Measurements from ENCODE around the gene ETNPPL.

DNA sequence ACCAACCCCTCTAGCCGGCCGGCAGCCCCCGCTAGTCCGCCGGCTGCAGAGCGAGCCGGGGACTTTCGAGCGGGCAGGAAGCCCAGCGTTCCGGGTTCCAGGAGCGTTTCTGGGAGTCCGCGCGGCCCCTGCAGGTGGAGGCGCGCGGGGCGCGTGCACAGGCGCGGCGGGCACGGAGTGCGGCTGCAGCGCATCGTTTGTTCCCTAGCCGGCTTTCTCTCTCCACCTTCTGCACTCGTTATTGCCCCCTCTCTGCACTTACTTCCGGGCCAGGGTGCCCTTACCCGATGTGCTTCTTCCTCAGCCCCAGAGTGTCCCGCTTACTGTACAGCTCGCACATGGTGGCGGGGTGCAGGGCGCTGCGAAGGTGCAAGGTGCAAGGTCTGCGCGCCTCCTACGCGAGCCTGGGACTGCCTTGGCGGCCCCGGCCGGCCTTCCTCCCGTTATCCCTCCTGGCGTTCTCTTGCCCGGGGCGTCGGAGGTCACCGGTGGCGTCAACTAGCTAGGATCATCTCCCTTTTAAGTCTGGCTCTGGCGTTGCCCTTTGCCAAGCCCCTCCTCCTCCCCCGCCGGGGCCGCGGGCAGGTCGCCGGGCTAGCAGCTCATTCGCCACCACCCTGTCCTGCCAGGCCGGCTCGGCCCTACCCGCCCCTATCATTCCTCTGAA, at the start of gene ETNPPL:
- TF ChIP-seq, protein P1, sequence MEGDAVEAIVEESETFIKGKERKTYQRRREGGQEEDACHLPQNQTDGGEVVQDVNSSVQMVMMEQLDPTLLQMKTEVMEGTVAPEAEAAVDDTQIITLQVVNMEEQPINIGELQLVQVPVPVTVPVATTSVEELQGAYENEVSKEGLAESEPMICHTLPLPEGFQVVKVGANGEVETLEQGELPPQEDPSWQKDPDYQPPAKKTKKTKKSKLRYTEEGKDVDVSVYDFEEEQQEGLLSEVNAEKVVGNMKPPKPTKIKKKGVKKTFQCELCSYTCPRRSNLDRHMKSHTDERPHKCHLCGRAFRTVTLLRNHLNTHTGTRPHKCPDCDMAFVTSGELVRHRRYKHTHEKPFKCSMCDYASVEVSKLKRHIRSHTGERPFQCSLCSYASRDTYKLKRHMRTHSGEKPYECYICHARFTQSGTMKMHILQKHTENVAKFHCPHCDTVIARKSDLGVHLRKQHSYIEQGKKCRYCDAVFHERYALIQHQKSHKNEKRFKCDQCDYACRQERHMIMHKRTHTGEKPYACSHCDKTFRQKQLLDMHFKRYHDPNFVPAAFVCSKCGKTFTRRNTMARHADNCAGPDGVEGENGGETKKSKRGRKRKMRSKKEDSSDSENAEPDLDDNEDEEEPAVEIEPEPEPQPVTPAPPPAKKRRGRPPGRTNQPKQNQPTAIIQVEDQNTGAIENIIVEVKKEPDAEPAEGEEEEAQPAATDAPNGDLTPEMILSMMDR (IDR thresholded peaks at IDR 0.05), result no peak
- no peak for TF ChIP-seq EP300 (IDR thresholded peaks at IDR 0.05)
